Measurements from ENCODE around the gene SAMD11. TPM values are rescaled to one million over a fixed set of nuclear protein-coding genes. Genes with fewer than 3 reads are reported as not detected.
A peak's percentile ranks its signal among the peaks of the same experiment; 100 is the strongest.

SAMD11 gene
- total and polyA plus RNA-seq, 2 of the 13 experiments (the other 11 are each of a cell fraction or from before 2014, with no cell fraction given), result 0.11 TPM; not detected in 1

DNA sequence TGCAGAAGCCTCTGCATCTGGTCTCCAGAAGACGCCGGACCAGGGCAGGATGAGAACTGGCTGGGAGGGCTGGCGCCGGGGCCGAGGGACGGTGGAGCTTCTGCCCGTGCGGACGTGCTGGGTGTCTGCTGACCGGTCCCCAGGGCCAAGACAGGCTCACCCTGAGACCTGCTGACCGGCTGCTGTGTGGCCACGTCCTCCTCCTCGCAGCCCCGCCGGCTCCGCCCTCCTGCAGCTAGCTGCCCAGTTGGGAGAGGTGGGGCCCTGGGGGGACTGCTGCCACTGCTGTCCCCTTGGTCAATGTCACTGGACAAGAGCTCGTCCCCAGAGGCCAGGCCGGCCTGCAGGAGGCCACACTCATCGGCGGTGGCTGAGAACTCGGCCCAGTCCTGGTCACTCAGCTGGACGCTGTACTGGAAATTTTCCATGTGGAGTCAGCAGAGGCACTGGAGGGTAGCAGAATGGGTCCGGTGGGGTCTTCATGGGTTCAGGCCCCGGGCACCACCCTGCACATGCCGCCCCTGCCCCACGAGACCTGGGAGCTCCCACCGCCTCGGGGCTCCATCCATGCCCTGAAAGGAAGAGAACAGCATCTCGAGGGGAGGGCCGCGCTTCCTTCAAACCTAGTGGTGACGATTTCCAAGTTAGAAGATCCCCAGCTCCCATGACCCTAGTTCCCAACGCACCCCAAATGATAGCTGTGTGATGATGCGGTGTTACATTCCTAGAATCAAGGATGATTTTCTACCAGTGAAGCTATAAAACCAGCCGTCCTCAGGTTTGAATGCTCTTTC, 57.1 kb downstream of the SAMD11 start (continued):
- no peak for TF ChIP-seq HOXA9 (CRISPR knock-in tag; IDR thresholded peaks at IDR 0.05; ENCODE audit: borderline replicate concordance)
- TF ChIP-seq CCAR2 (optimal IDR thresholded peaks at IDR 0.05; ENCODE audit: low read depth, low read length), result no peak
- no peak for TF ChIP-seq ZNF781 (CRISPR knock-in tag; IDR thresholded peaks at IDR 0.05; ENCODE audit: borderline replicate concordance, not compliant biosample characterization)
- peak; percentile 67; the same call in 1 of the 2 replicates for TF ChIP-seq ZNF761 (CRISPR knock-in tag; conservative IDR thresholded peaks at IDR 0.05)
- 0 out of 2 replicates have a peak, but pooled peaks have one; percentile 36 for TF ChIP-seq ZNF335 (CRISPR knock-in tag; IDR thresholded peaks at IDR 0.05)
- peak; percentile 62; the same call in 1 of the 2 replicates for TF ChIP-seq ZBTB20 (CRISPR knock-in tag; IDR thresholded peaks at IDR 0.05; ENCODE audit: borderline replicate concordance, low read depth)
- no peak for TF ChIP-seq HES4 (CRISPR knock-in tag; IDR thresholded peaks at IDR 0.05; ENCODE audit: borderline replicate concordance)
- peak; percentile 34; the same call in 1 of the 2 replicates for TF ChIP-seq GATAD2A (CRISPR knock-in tag; IDR thresholded peaks at IDR 0.05)
- no peak for TF ChIP-seq ZNF878 (CRISPR knock-in tag; IDR thresholded peaks at IDR 0.05)
- no peak for TF ChIP-seq ZUFSP (CRISPR knock-in tag; IDR thresholded peaks at IDR 0.05; ENCODE audit: borderline replicate concordance)
- TF ChIP-seq, protein P1, sequence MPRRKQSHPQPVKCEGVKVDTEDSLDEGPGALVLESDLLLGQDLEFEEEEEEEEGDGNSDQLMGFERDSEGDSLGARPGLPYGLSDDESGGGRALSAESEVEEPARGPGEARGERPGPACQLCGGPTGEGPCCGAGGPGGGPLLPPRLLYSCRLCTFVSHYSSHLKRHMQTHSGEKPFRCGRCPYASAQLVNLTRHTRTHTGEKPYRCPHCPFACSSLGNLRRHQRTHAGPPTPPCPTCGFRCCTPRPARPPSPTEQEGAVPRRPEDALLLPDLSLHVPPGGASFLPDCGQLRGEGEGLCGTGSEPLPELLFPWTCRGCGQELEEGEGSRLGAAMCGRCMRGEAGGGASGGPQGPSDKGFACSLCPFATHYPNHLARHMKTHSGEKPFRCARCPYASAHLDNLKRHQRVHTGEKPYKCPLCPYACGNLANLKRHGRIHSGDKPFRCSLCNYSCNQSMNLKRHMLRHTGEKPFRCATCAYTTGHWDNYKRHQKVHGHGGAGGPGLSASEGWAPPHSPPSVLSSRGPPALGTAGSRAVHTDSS (CRISPR knock-in tag; conservative IDR thresholded peaks at IDR 0.05), result no peak
- TF ChIP-seq, protein P2, sequence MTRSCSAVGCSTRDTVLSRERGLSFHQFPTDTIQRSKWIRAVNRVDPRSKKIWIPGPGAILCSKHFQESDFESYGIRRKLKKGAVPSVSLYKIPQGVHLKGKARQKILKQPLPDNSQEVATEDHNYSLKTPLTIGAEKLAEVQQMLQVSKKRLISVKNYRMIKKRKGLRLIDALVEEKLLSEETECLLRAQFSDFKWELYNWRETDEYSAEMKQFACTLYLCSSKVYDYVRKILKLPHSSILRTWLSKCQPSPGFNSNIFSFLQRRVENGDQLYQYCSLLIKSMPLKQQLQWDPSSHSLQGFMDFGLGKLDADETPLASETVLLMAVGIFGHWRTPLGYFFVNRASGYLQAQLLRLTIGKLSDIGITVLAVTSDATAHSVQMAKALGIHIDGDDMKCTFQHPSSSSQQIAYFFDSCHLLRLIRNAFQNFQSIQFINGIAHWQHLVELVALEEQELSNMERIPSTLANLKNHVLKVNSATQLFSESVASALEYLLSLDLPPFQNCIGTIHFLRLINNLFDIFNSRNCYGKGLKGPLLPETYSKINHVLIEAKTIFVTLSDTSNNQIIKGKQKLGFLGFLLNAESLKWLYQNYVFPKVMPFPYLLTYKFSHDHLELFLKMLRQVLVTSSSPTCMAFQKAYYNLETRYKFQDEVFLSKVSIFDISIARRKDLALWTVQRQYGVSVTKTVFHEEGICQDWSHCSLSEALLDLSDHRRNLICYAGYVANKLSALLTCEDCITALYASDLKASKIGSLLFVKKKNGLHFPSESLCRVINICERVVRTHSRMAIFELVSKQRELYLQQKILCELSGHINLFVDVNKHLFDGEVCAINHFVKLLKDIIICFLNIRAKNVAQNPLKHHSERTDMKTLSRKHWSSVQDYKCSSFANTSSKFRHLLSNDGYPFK (CRISPR knock-in tag; IDR thresholded peaks at IDR 0.05; ENCODE audit: borderline replicate concordance), result no peak
- no peak for TF ChIP-seq NR2C2 (CRISPR knock-in tag; IDR thresholded peaks at IDR 0.05; ENCODE audit: borderline replicate concordance)
- TF ChIP-seq DRAP1 (CRISPR knock-in tag; IDR thresholded peaks at IDR 0.05), result peak; percentile 68; the same call in 1 of the 2 replicates
- no peak for TF ChIP-seq ZNF33B (CRISPR knock-in tag; IDR thresholded peaks at IDR 0.05)
- TF ChIP-seq HNRNPLL (IDR thresholded peaks at IDR 0.05; ENCODE audit: low read depth, low read length, poor library complexity, severe bottlenecking), result peak; percentile 38
- no peak for TF ChIP-seq SOX13 (IDR thresholded peaks at IDR 0.05)
- TF ChIP-seq SOX13 (CRISPR knock-in tag; conservative IDR thresholded peaks at IDR 0.05 in 1 of 2, IDR thresholded peaks at IDR 0.05 in 1 of 2), result 0 out of 4 replicates have a peak, but pooled peaks of 1 of the 2 experiments have one; percentile 3
- TF ChIP-seq ZSCAN21 (CRISPR knock-in tag; IDR thresholded peaks at IDR 0.05; ENCODE audit: borderline replicate concordance), result no peak
- TF ChIP-seq ARNT (IDR thresholded peaks at IDR 0.05), result no peak
- TF ChIP-seq ZNF30 (CRISPR knock-in tag; IDR thresholded peaks at IDR 0.05), result no peak
- TF ChIP-seq, protein P3, sequence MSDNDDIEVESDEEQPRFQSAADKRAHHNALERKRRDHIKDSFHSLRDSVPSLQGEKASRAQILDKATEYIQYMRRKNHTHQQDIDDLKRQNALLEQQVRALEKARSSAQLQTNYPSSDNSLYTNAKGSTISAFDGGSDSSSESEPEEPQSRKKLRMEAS (IDR thresholded peaks at IDR 0.05), result no peak
- peak; percentile 53 for TF ChIP-seq MED1 (CRISPR knock-in tag; IDR thresholded peaks at IDR 0.05)

All from HepG2 (cell line).